Stimulated activated CD8-positive, alpha-beta memory T cell treated with anti-CD3 and anti-CD28 coated beads, Interleukin-15, amount 100 ng/mL, for 24 hours (primary cell): ENCODE results near the gene COL25A1.
"Not testable (repeated sequence)": the region's sequence is repeated elsewhere in the genome, so short reads cannot be mapped to it uniquely, and the experiment has no call there.

Experiments used
- DNase-seq: peaks from one replicate; pipeline ENCODE4 v3.0.0-alpha.2; 2020; ENCODE audit warnings: low read depth

The COL25A1 gene

GRCh38 chr4:109046471-109047201 is 255.8 kb downstream of the COL25A1 start:
- DNase-seq: no peak

GRCh38 chr4:109044431-109044830 is 258.0 kb downstream of the COL25A1 start:
- no peak for DNase-seq

- DNase-seq: no peak
Measured at GRCh38 chr4:109043286-109043685, 259.2 kb downstream of the COL25A1 start.

GRCh38 chr4:109041463-109042360 is 260.7 kb downstream of the COL25A1 start:
- no peak for DNase-seq

GRCh38 chr4:109040441-109040840 is 262.0 kb downstream of the COL25A1 start:
- DNase-seq: no peak

- DNase-seq: no peak
Measured at GRCh38 chr4:109037026-109037425, 265.4 kb downstream of the COL25A1 start.

GRCh38 chr4:109033993-109034392 is 268.5 kb downstream of the COL25A1 start:
- no peak for DNase-seq

- no peak for DNase-seq
Measured at GRCh38 chr4:109032671-109033070, 269.8 kb downstream of the COL25A1 start.

GRCh38 chr4:109029987-109030386 is 272.5 kb downstream of the COL25A1 start:
- DNase-seq: no peak

GRCh38 chr4:109027016-109027500 is 275.4 kb downstream of the COL25A1 start:
- no peak for DNase-seq

- DNase-seq: no peak
Measured at GRCh38 chr4:109026588-109026987, 275.9 kb downstream of the COL25A1 start.

GRCh38 chr4:109025471-109026076 is 276.9 kb downstream of the COL25A1 start:
- DNase-seq: no peak

GRCh38 chr4:109022961-109023360 is 279.5 kb downstream of the COL25A1 start:
- no peak for DNase-seq

GRCh38 chr4:109021630-109022029 is 280.8 kb downstream of the COL25A1 start:
- DNase-seq: not testable (repeated sequence)

- no peak for DNase-seq
Measured at GRCh38 chr4:109020861-109021260, 281.6 kb downstream of the COL25A1 start.

- DNase-seq: no peak
Measured at GRCh38 chr4:109016200-109016599, 286.3 kb downstream of the COL25A1 start.

GRCh38 chr4:109015413-109015810 is 287.0 kb downstream of the COL25A1 start:
- DNase-seq: no peak

- no peak for DNase-seq
Measured at GRCh38 chr4:109014593-109015412, 287.7 kb downstream of the COL25A1 start.

GRCh38 chr4:109012286-109012880 is 290.1 kb downstream of the COL25A1 start:
- no peak for DNase-seq

GRCh38 chr4:109011241-109012026 is 291.0 kb downstream of the COL25A1 start:
- no peak for DNase-seq
